ENCODE measurements around the gene STK4.

STK4 gene

DNA sequence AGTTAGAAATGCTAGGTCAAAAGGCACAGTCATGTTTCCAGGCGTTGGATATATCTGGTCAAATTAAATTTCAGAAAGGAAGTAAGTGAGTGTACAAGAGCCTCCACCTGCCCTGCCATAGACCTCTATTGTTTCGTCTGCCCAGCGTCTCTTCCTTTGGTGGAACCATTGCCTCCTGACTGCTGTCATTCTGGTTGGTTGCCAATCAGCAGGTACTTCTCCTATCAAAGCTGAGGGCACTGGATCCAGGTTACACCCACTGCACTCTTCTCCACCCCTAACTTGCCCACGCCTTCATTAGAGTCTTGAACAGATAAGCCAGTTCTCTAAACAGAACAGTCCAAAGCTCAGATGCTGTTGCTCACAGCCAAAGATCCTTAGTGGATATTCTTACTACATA lies 151.3 kb downstream of the STK4 start:
- DNase-seq, result no peak

DNA sequence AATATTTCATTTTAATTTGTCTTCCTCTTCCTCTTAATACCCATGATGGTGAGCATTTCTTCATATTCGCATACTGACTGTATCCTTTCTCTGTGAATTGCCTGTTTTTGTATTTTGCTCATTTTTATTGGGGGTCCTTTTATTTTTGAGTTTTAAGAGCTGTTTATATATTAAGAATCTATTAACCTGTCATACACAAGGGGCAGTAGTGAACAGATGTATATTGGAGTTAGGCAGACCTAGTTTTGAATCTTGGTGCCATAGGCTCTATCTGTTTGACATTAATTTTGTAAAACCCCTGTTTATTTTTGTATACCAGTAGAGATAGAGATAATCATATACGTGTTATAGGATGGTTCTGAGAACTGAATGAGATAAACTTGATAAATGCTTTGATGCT lies 151.7 kb downstream of the STK4 start:
- DNase-seq, result no peak

DNA sequence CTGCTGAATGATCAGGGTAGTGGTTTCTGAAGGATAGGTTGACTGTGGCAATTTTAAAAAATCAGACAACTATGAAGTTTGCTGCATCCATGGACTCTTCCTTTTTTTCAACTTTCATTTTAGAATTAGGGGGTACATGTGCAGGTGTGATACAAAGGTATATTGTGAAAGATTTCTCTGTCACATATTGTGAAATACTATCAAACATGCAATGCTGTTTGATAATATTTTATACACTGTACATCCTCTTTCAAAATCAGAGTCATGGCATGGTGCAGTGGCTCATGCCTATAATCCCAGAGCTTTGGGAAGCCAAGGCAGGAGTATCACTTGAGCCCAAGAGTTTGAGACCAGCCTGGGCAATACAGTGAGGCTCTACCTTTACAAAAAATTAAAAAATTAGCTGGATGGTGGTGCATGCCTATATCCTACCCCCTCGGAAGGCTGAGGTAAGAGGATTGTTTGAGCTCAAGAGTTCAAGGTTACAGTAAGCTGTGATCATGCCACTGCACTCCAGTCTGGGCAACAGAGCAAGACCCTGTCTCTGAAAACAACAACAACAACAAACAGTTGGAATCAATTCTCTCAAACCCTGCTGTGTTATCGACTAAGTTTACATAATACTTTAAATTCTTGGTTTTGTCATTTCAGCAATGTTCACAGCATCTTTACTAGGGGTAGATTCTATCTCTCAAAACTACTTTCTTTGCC lies 153.4 kb downstream of the STK4 start:
- no peak for DNase-seq

DNA sequence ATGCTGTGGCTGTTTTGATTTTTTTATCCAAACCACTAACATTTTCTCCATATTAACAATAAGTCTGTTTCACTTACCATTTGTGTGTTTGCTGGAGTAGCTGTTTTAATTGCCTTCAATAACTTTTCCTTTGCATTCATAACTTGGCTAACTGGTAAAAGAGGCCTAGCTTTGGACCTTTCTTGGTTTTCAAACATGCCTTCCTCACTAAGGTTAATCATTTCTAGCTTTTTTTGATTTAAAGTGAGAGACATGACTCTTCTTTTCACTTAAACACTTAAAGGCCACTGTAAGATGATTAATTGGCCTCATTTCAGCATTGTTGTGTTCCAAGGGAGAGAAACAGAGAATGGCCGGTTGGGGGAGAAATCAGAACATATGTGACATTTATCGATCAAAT lies 155.1 kb downstream of the STK4 start:
- DNase-seq, result no peak

DNA sequence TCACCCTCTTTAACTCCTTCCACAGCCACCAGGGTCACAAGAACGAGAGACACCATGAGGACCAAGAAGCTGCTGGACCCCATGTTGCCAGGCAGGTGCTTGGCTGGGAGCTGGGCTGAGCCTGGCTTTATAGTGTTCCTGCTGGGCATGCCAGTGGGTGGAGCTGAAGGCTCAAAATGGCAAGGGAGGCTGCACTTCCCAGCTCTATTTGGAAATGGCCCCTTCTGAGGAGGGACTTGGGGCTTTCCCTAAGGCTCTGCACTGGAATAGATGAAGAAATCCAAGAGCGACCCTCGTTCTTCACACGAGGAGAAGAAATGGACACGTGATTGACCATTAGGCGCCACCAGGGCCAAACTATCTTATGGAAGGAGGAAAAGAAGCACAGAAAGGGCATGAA lies 158.1 kb downstream of the STK4 start, which contains the start of gene WFDC12:
Gene WFDC12 (minus strand): TSS at position 101 of the 400 bp plus-strand sequence. CDS start 18 bp downstream, at position 83.
- no peak for DNase-seq

DNA sequence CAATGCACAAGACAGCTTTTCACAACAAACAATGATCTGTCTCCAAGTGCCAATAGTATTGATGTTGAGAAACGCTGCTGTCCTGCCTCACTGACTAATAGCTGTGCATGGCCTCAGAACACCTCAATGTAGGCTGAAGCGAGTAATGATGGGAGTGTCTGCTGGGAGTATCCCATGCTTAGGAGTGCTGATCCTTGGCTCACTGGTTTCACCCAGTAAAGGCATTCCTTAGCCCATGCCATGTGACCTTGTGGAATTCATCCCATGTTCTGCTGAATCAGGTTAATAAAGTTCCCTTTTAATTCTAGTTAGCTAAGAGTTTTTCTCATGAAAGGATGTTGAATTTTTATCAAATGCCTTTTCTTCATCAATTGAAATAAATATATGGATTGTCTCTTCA lies 161.8 kb downstream of the STK4 start:
- DNase-seq, result no peak
